Measurements from ENCODE around the gene GUCA1A.

GUCA1A gene

GRCh38 chr6:42225419-42225818 lies 52.3 kb downstream of the GUCA1A start:
- TF ChIP-seq, protein P1, sequence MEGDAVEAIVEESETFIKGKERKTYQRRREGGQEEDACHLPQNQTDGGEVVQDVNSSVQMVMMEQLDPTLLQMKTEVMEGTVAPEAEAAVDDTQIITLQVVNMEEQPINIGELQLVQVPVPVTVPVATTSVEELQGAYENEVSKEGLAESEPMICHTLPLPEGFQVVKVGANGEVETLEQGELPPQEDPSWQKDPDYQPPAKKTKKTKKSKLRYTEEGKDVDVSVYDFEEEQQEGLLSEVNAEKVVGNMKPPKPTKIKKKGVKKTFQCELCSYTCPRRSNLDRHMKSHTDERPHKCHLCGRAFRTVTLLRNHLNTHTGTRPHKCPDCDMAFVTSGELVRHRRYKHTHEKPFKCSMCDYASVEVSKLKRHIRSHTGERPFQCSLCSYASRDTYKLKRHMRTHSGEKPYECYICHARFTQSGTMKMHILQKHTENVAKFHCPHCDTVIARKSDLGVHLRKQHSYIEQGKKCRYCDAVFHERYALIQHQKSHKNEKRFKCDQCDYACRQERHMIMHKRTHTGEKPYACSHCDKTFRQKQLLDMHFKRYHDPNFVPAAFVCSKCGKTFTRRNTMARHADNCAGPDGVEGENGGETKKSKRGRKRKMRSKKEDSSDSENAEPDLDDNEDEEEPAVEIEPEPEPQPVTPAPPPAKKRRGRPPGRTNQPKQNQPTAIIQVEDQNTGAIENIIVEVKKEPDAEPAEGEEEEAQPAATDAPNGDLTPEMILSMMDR (IDR thresholded peaks at IDR 0.05; ENCODE audit: borderline replicate concordance, control extremely low read depth, extremely low read depth, insufficient read depth, missing control alignments) = no peak
- DNase-seq (ENCODE audit: low spot score) = no peak
- in situ Hi-C loops (cut with MboI; ENCODE audit: low sequenced_read_pairs, unreplicated experiment) = no loop called here

DNA sequence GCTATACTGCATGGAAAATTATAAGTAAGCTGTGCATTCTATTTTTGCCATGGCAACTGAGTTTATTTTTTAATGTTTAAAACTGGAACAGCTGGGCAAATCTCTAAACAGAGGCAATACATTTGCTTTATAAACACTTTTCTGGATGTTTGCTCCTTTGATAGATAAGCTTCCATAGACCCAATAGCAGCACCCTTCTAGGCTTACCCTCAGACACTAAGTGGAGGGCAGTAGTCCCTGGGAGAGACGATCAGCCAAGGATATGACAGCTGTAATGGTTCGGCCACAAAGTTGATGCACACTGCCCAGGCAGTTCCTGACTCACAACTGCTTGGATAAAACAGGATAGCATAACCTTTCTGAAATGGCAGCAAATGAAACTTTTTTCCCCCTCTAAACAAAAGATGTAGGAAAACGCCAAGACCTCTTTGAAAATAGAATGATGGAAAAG lies 53.0 kb downstream of the GUCA1A start:
- no peak for DNase-seq (ENCODE audit: low spot score)
- in situ Hi-C loops (cut with MboI; ENCODE audit: low sequenced_read_pairs, unreplicated experiment) = no loop called here
- TF ChIP-seq, protein P1 (IDR thresholded peaks at IDR 0.05; ENCODE audit: borderline replicate concordance, control extremely low read depth, extremely low read depth, insufficient read depth, missing control alignments) = no peak

- TF ChIP-seq, protein P1 (IDR thresholded peaks at IDR 0.05; ENCODE audit: borderline replicate concordance, control extremely low read depth, extremely low read depth, insufficient read depth, missing control alignments) = no peak
- in situ Hi-C loops (cut with MboI; ENCODE audit: low sequenced_read_pairs, unreplicated experiment) = no loop called here
- DNase-seq (ENCODE audit: low spot score) = no peak
Measured at GRCh38 chr6:42226645-42227143, 53.5 kb downstream of the GUCA1A start.

GRCh38 chr6:42227173-42227850 lies 54.1 kb downstream of the GUCA1A start:
- TF ChIP-seq, protein P1 (IDR thresholded peaks at IDR 0.05; ENCODE audit: borderline replicate concordance, control extremely low read depth, extremely low read depth, insufficient read depth, missing control alignments) = no peak
- in situ Hi-C loops (cut with MboI; ENCODE audit: low sequenced_read_pairs, unreplicated experiment) = no loop called here
- no peak for DNase-seq (ENCODE audit: low spot score)

GRCh38 chr6:42228305-42228704 lies 55.1 kb downstream of the GUCA1A start:
- in situ Hi-C loops (cut with MboI; ENCODE audit: low sequenced_read_pairs, unreplicated experiment) = no loop called here
- TF ChIP-seq, protein P1 (IDR thresholded peaks at IDR 0.05; ENCODE audit: borderline replicate concordance, control extremely low read depth, extremely low read depth, insufficient read depth, missing control alignments) = no peak
- no peak for DNase-seq (ENCODE audit: low spot score)
